GM18505 (cell line): ENCODE data around the gene NSFL1C.

Experiments used
- ATAC-seq: cut with Tn5 transposase; IDR thresholded peaks from one replicate; pipeline ENCODE4 v1.9.1; 2021; ENCODE audit not compliant: unreplicated experiment
- POLR2A ChIP-seq: IDR thresholded peaks from 4 replicates; pipeline ENCODE4 v1.6.1; 2011; ENCODE audit warnings: borderline replicate concordance; ENCODE audit not compliant: insufficient read depth, insufficient read length; ENCODE audit errors: extremely low read depth

NSFL1C gene

GRCh38 chr20:1462001-1462400 is 4.6 kb downstream of the NSFL1C start:
- TF ChIP-seq POLR2A: no peak
- ATAC-seq: no peak

GRCh38 chr20:1460275-1460674 is 6.4 kb downstream of the NSFL1C start:
- no peak for ATAC-seq
- no peak for TF ChIP-seq POLR2A

- TF ChIP-seq POLR2A: no peak
- ATAC-seq: no peak
These were observed 8.7 kb downstream of the NSFL1C start for GRCh38 chr20:1457992-1458391.

GRCh38 chr20:1456300-1456699 is 10.3 kb downstream of the NSFL1C start:
- ATAC-seq: no peak
- no peak for TF ChIP-seq POLR2A

- no peak for ATAC-seq
- TF ChIP-seq POLR2A: no peak
These were observed 15.6 kb downstream of the NSFL1C start for GRCh38 chr20:1450926-1451491.

GRCh38 chr20:1449370-1449769 is 17.3 kb downstream of the NSFL1C start:
- no peak for TF ChIP-seq POLR2A
- ATAC-seq: no peak

GRCh38 chr20:1448081-1448620 is 18.5 kb downstream of the NSFL1C start:
- no peak for TF ChIP-seq POLR2A
- ATAC-seq: no peak

- no peak for ATAC-seq
These were observed 20.1 kb downstream of the NSFL1C start for GRCh38 chr20:1446536-1446935.

GRCh38 chr20:1443085-1443484 is 23.6 kb downstream of the NSFL1C start:
- TF ChIP-seq POLR2A: no peak
- ATAC-seq: no peak

More at GRCh38 chr20:1446536-1446935, 20.1 kb downstream of the NSFL1C start:
- TF ChIP-seq POLR2A: no peak

- no peak for TF ChIP-seq POLR2A
- ATAC-seq: no peak
These were observed 24.3 kb downstream of the NSFL1C start for GRCh38 chr20:1442304-1442703.

- no peak for ATAC-seq
- TF ChIP-seq POLR2A: no peak
These were observed 25.5 kb downstream of the NSFL1C start for GRCh38 chr20:1441133-1441532.

GRCh38 chr20:1440024-1440423 is 26.6 kb downstream of the NSFL1C start:
- no peak for ATAC-seq
- no peak for TF ChIP-seq POLR2A

- no peak for TF ChIP-seq POLR2A
- no peak for ATAC-seq
These were observed 28.3 kb downstream of the NSFL1C start for GRCh38 chr20:1438361-1438760.

GRCh38 chr20:1437235-1437904 is 29.3 kb downstream of the NSFL1C start:
- no peak for ATAC-seq
- no peak for TF ChIP-seq POLR2A
